ENCODE results near the gene COL13A1. TPM values are rescaled to one million over a fixed set of nuclear protein-coding genes. Genes with fewer than 3 reads are reported as not detected.

COL13A1 gene
- total and polyA plus RNA-seq, 2 of the 8 experiments (the other 6 are each of a cell fraction or from before 2014, with no cell fraction given): 2.6 to 5.2 TPM

DNA sequence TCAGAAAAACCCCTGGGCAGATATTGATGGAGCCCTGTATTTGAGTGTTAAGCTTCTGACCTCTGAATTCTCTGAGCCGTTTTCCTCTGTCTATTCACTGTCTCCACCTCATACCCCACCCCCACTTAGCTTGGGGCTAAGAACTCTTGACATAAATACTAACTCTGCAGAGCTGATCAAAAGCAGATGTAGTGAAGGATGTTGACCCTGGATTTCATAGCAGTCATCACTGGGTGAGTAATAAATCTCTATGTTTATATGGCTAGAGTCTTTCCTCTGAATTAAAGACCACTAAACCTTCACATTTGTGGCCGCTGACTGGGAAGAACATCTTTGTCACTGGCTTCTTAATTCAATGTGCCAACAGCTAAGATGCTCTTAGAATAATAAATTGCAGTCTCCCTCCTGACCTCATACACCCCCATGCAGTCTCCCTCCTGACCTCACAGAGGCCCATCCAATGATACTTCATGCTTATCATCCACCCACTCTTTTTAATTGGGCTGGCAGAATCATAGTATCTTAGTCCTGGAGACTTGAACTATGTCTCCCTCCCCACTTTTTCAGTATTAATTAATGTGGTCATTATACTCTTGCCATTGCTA lies 172.9 kb downstream of the COL13A1 start (continued):
- TF ChIP-seq CHD7 (IDR thresholded peaks at IDR 0.05; ENCODE audit: insufficient replicate concordance, low read length) (no peak), PHF8 (conservative IDR thresholded peaks at IDR 0.05; ENCODE audit: low read depth, low read length) (no peak), SUZ12 (IDR thresholded peaks at IDR 0.05; ENCODE audit: low read length) (no peak), TAF1 (IDR thresholded peaks at IDR 0.05; ENCODE audit: low read depth, low read length) (no peak), HDAC6 (IDR thresholded peaks at IDR 0.05; ENCODE audit: low read depth, low read length) (no peak), ATF3 (IDR thresholded peaks at IDR 0.05; ENCODE audit: insufficient read depth, low read depth, low read length) (no peak), TCF12 (IDR thresholded peaks at IDR 0.05; ENCODE audit: low read depth, low read length) (no peak), SIN3A (conservative IDR thresholded peaks at IDR 0.05 in 1 of 2, IDR thresholded peaks at IDR 0.05 in 1 of 2; ENCODE audit: low read depth in 1 of 2, low read length in 2 of 2) (no peak), NRF1 (IDR thresholded peaks at IDR 0.05; ENCODE audit: low read depth, low read length) (no peak)

Measured in H1 (cell line).